ENCODE results near the gene PAQR9. TPM values are rescaled to one million over a fixed set of nuclear protein-coding genes. Genes with fewer than 3 reads are reported as not detected.

PAQR9 gene
- total RNA-seq, 4 donors from 2014 or later, result not detected

GRCh38 chr3:142975316-142975995, 12.0 kb upstream of the PAQR9 start:
- 85% methylated on average over 4 of the region's 4 CpGs for WGBS, 2 donors
- H3K4me1 ChIP-seq, result no peaks in the 10 kb centered on the region
- peaks cover 0 to 11% (median 0%) of the 10 kb centered on the region in 4 donors for H3K27me3 ChIP-seq
- H3K9me3 ChIP-seq, result no peaks in the 10 kb centered on the region
- TF ChIP-seq CTCF (IDR thresholded peaks at IDR 0.05) (peak in 1 of 6 experiments; percentile 39), POLR2A (IDR thresholded peaks at IDR 0.05) (no peak)
- H3K27ac ChIP-seq, result no peak overlapping the region
- no peak for DNase-seq
- no peaks in the 10 kb centered on the region for H3K36me3 ChIP-seq
- intact Hi-C loops (cut with DNase I), result no loop called here
- no peak overlapping the region for H3K4me3 ChIP-seq

DNA sequence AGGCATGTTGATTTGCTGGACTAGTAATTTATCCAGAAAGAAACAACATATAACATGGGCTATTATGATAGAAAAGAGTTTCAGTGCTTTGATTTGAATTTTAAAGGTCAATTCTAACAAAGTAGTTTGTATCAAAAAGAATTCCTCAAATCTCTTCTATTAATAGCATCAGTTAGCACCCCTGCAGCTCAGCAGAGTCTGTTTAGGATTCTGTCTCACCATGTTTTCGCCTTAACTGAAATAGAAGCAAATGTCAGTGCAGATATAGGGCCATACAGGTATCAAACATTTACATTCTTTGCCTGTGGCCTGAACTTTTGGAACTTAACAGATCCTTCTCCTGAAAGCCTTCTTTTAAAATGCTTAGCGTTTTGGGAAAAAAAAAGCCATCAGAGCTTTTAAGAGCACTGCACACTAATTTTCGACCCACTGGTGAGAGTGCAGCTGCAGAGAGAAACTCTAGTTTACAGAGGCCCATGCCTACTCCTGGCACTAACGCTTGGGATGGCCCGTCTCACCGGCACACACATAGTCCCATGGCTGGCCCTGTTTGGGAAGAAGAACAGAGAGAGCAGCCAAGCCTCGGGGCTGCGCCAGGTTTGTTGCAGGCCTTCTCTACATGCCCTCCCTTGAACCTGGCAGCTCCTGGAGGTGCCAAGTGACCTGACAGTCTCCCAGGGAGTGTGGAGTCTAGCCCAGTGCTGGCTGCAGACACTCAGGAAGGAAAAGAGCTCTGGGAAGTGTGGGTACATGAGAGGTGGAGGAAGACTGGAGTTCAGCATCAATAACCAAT, 9.9 kb upstream of the PAQR9 start:
- TF ChIP-seq POLR2A (IDR thresholded peaks at IDR 0.05) (no peak), CTCF (IDR thresholded peaks at IDR 0.05) (no peak)
- WGBS, 2 donors, result 66 to 85% methylated on average over 6 to 8 of the region's 8 CpGs
- H3K27ac ChIP-seq, result no peak overlapping the region
- no peak for DNase-seq
- peaks cover 0 to 13% (median 0%) of the 10 kb centered on the region in 4 donors for H3K27me3 ChIP-seq
- no peak overlapping the region for H3K4me3 ChIP-seq
- no peaks in the 10 kb centered on the region for H3K4me1 ChIP-seq
- intact Hi-C loops (cut with DNase I), result no loop called here
- H3K9me3 ChIP-seq, result no peaks in the 10 kb centered on the region
- no peaks in the 10 kb centered on the region for H3K36me3 ChIP-seq

DNA sequence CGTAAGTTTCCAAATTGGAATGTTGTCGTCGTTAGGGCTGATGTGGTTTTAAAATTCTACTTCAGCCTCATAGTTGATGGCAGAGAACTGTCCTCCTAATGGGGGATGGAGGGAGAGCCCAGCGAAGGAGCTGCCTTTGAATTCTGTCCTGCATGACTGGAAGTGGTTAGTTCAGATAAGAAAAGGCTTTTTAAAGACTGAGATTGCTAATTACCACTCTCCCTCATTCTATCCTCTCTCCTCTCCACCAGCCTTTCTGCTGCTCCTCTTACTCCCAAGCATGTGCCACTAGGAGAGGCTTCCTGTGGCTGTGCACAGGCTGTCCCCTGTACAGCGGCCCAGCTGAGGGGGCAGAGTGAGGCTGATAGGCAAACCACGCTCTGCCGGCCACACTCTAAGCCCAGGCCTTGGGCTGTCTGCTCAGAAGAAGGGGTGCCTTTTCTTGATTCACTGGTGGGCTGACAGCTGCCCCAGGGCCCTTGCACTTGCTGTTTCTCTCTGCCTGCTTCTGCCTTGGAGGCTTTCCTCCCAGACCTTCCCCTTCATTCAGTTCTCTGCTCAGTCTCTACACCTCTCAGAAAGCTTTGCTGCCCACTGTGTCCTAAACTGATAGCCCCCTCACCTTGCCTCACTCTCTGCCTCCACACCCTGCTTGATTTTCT, 8.7 kb upstream of the PAQR9 start:
- intact Hi-C loops (cut with DNase I), result no loop called here
- Histone ChIP-seq H3K9me3 (no peaks in the 10 kb centered on the region), H3K4me3 (no peak overlapping the region), H3K36me3 (no peaks in the 10 kb centered on the region), H3K4me1 (no peaks in the 10 kb centered on the region), H3K27me3 (peaks cover 0 to 13% (median 0%) of the 10 kb centered on the region in 4 donors), H3K27ac (no peak overlapping the region)
- no peak for DNase-seq
- WGBS, 2 donors, result 87 to 92% methylated on average over 6 of the region's 7 CpGs
- no peak for TF ChIP-seq CTCF (IDR thresholded peaks at IDR 0.05)
- no peak for TF ChIP-seq POLR2A (IDR thresholded peaks at IDR 0.05)

GRCh38 chr3:142971431-142971830, 8.0 kb upstream of the PAQR9 start:
- intact Hi-C loops (cut with DNase I), result no loop called here
- Histone ChIP-seq H3K4me3 (no peak overlapping the region), H3K9me3 (no peaks in the 10 kb centered on the region), H3K27ac (no peak overlapping the region), H3K36me3 (no peaks in the 10 kb centered on the region), H3K4me1 (no peaks in the 10 kb centered on the region), H3K27me3 (peaks cover 0 to 17% (median 0%) of the 10 kb centered on the region in 4 donors)
- DNase-seq, result no peak
- TF ChIP-seq CTCF (IDR thresholded peaks at IDR 0.05) (no peak), POLR2A (IDR thresholded peaks at IDR 0.05) (no peak)
- 65 to 72% methylated on average over 3 of the region's 3 CpGs for WGBS, 2 donors
